Tibial nerve (tissue), 4 donors: Measurements from ENCODE around the gene PAQR6.
"Not testable (repeated sequence)": the region's sequence is repeated elsewhere in the genome, so short reads cannot be mapped to it uniquely, and the experiment has no call there.

ENCODE experiments used
- EP300 ChIP-seq, 2 donors: sonication (generic); formaldehyde crosslinking; IDR thresholded peaks; one replicate each; pipeline ENCODE4 v1.6.1; 2017; ENCODE audit warnings: antibody characterized with exemption in 2 of 2, mild to moderate bottlenecking in 1 of 2
- POLR2A ChIP-seq, 2 donors: fragments of 450-650 bp; IDR thresholded peaks; one replicate each; pipeline ENCODE4 v1.6.1; 2017; ENCODE audit warnings: antibody characterized with exemption in 2 of 2, mild to moderate bottlenecking in 2 of 2, moderate library complexity in 2 of 2
- TF ChIP-seq, protein P1 (sequence below), 5 experiments: fragments of 200-600 bp in 3 of 5; fragments of 450-650 bp in 2 of 5; sonication (generic) in 3 of 5; IDR thresholded peaks; one replicate each; pipeline ENCODE4 v1.5.1; 2016 to 2019; ENCODE audit warnings: antibody characterized with exemption in 5 of 5, mild to moderate bottlenecking in 3 of 5, moderate library complexity in 2 of 5

DNA sequence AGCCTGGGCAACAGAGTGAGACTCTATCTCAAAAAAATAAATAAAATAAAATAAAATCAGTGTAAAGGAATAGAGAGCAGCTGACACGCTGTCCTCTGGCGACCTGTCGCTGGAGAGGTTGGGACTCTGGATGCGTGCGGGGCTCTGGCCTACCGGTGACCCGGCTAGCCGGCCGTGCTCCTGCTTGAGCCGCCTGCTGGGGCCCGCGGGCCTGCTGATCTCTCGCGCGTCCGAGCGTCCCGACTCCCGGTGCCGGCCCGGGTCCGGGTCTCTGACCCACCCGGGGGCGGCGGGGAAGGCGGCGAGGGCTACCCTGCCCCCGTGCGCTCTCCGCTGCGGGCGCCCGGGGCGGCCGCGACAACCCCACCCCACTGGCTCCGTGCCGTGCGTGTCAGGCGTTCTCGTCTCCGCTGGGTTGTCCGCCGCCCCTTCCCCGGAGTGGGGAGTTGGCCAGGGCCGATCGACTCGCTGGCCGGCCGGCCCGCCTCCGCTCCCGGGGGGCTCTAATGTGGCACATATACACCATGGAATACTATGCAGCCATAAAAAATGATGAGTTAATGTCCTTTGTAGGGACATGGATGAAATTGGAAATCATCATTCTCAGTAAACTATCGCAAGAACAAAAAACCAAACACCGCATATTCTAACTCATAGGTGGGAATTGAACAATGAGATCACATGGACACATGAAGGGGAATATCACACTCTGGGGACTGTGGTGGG is 31.3 kb downstream of the PAQR6 start:
- TF ChIP-seq, protein P1, sequence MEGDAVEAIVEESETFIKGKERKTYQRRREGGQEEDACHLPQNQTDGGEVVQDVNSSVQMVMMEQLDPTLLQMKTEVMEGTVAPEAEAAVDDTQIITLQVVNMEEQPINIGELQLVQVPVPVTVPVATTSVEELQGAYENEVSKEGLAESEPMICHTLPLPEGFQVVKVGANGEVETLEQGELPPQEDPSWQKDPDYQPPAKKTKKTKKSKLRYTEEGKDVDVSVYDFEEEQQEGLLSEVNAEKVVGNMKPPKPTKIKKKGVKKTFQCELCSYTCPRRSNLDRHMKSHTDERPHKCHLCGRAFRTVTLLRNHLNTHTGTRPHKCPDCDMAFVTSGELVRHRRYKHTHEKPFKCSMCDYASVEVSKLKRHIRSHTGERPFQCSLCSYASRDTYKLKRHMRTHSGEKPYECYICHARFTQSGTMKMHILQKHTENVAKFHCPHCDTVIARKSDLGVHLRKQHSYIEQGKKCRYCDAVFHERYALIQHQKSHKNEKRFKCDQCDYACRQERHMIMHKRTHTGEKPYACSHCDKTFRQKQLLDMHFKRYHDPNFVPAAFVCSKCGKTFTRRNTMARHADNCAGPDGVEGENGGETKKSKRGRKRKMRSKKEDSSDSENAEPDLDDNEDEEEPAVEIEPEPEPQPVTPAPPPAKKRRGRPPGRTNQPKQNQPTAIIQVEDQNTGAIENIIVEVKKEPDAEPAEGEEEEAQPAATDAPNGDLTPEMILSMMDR (IDR thresholded peaks at IDR 0.05), result not testable (repeated sequence)
- not testable (repeated sequence) for TF ChIP-seq EP300, POLR2A (IDR thresholded peaks at IDR 0.05)
